Loucy (cell line): ENCODE measurements around the gene ANKDD1B.

Experiments used
- H2AFZ ChIP-seq: fragments of 200-600 bp; sonication (generic); 2 replicates; pipeline ENCODE4 v1.6.0; 2016; ENCODE audit warnings: antibody characterized with exemption, mild to moderate bottlenecking, low read length, moderate library complexity
- H3F3A ChIP-seq: fragments of 200-600 bp; 2 replicates; pipeline ENCODE4 v1.6.0; 2016; ENCODE audit warnings: antibody characterized with exemption, low read depth, mild to moderate bottlenecking
- H3K27me3 ChIP-seq: fragments of 200-600 bp; sonication (generic); 2 replicates; pipeline ENCODE4 v1.6.1; 2014; ENCODE audit warnings: low read length, mild to moderate bottlenecking; ENCODE audit not compliant: insufficient read depth, poor library complexity, severe bottlenecking
- H3K36me3 ChIP-seq: fragments of 200-600 bp; sonication (generic); 2 replicates; pipeline ENCODE4 v1.6.1; 2016; ENCODE audit warnings: low read length; ENCODE audit not compliant: insufficient read depth
- H3K4me1 ChIP-seq: fragments of 200-600 bp; sonication (generic); 2 replicates; pipeline ENCODE4 v1.5.1; 2014; ENCODE audit warnings: low read length, mild to moderate bottlenecking; ENCODE audit not compliant: insufficient read depth, poor library complexity, severe bottlenecking
- H3K4me2 ChIP-seq: fragments of 200-600 bp; sonication (generic); 2 replicates; pipeline ENCODE4 v1.6.0; 2014; ENCODE audit warnings: antibody characterized with exemption, low read length, low read depth, mild to moderate bottlenecking; ENCODE audit not compliant: poor library complexity, severe bottlenecking
- H3K4me3 ChIP-seq: fragments of 200-600 bp; sonication (generic); 2 replicates; pipeline ENCODE4 v1.5.1; 2014; ENCODE audit warnings: low read length, mild to moderate bottlenecking, mixed read lengths; ENCODE audit not compliant: poor library complexity, severe bottlenecking
- H3K79me2 ChIP-seq: fragments of 200-600 bp; sonication (generic); 2 replicates; pipeline ENCODE4 v1.6.1; 2014; ENCODE audit warnings: low read length; ENCODE audit not compliant: insufficient read depth
- H3K9ac ChIP-seq: fragments of 200-600 bp; sonication (generic); 2 replicates; pipeline ENCODE4 v1.6.0; 2014; ENCODE audit warnings: mild to moderate bottlenecking, low read depth, low read length, moderate library complexity; ENCODE audit not compliant: poor library complexity, severe bottlenecking
- H3K9me2 ChIP-seq: fragments of 200-600 bp; sonication (generic); replicated peaks from 2 replicates; pipeline ENCODE4 v1.6.1; 2016; ENCODE audit warnings: low read depth, low read length, mixed read lengths
- H3K9me3 ChIP-seq: fragments of 200-600 bp; sonication (generic); 2 replicates; pipeline ENCODE4 v1.6.1; 2014; ENCODE audit warnings: mild to moderate bottlenecking, antibody characterized with exemption, low read length, low read depth; ENCODE audit not compliant: insufficient read depth
- H4K20me1 ChIP-seq: fragments of 200-600 bp; sonication (generic); 2 replicates; pipeline ENCODE4 v1.6.0; 2014; ENCODE audit warnings: antibody characterized with exemption, low read length, mild to moderate bottlenecking; ENCODE audit not compliant: insufficient read depth, poor library complexity, severe bottlenecking
- CTCF ChIP-seq: fragments of 200-600 bp; sonication (generic); conservative IDR thresholded peaks from 2 replicates; pipeline ENCODE4 v1.5.1; 2014; ENCODE audit warnings: mild to moderate bottlenecking, antibody characterized with exemption, low read length
- EZH2phosphoT487 ChIP-seq: fragments of 200-600 bp; IDR thresholded peaks from 2 replicates; pipeline ENCODE4 v1.6.1; 2018; ENCODE audit warnings: antibody characterized with exemption, mild to moderate bottlenecking, moderate library complexity, borderline replicate concordance

ANKDD1B gene

DNA sequence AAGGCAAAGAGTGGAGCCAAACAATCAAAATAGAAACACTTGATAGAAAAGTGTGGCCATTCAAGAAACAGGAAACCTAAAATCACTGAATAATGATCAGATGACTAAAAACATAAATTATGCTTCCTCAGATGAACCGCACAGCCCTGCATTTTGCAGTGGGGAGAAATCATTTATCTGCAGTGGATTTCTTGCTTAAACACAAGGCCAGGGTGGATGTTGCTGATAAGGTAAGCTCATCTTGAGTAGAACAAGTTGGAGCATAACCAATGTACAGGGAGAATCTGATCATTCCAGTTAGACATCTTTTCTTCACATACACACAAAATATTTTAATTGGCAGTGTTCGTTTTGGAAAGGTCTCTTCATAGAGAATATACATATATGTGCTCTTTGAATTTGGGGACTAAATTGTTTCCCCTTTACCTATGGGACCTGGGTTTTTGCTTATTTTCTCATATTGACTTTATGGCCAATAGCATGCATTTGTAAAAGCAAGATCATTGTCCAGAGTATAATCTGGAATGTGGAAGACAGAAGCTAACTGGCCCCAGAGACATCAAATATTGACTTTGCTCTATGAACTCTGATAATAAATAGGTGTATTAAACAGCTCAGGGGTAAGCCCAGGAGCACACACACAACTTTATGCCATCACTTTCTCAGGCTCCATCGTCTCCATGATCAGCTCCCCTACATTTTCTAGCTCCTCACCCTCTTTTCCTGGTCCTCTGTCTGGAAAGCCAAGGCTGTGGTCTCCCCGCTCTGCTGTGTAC lies 9.1 kb downstream of the ANKDD1B start:
- Histone ChIP-seq H3K9me3 (no peaks in the 10 kb centered on the region), H3F3A (no peaks in the 10 kb centered on the region), H2AFZ (no peak overlapping the region), H4K20me1 (no peaks in the 10 kb centered on the region), H3K4me1 (peaks cover 5% of the 10 kb centered on the region), H3K79me2 (no peaks in the 10 kb centered on the region), H3K27me3 (no peaks in the 10 kb centered on the region), H3K4me3 (no peak overlapping the region), H3K4me2 (no peak overlapping the region), H3K9ac (no peak overlapping the region), H3K36me3 (no peaks in the 10 kb centered on the region), H3K9me2 (no peaks in the 10 kb centered on the region)
- TF ChIP-seq EZH2phosphoT487 (no peak), CTCF (no peak)

DNA sequence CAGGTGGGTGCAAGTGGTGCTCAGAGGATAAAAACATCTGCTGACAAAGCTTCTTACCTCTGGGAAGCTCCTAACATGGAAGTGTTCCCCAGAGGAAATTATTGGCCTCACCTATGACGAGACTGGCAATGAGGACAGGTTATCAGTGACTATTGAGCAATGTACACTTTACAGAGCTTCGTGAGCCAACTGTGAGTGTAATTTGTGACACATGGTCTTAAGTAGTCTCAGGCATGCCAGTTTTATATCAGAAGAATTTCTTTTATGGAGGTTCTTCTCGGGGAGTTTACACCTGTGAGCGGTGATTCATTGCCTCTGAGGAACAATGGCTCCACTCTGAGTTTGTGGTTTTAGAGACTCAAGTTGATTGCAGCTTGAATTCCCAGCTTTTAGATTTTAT lies 11.3 kb downstream of the ANKDD1B start:
- TF ChIP-seq CTCF: no peak
- no peak for TF ChIP-seq EZH2phosphoT487
- Histone ChIP-seq H3K9ac (no peak overlapping the region), H3K4me2 (no peak overlapping the region)

GRCh38 chr5:75623846-75624245 lies 12.6 kb downstream of the ANKDD1B start:
- Histone ChIP-seq H3K9me2 (no peaks in the 10 kb centered on the region), H4K20me1 (no peaks in the 10 kb centered on the region), H3K79me2 (no peaks in the 10 kb centered on the region), H3K36me3 (no peaks in the 10 kb centered on the region), H3K4me3 (no peak overlapping the region), H2AFZ (no peak overlapping the region), H3K4me2 (no peak overlapping the region), H3F3A (no peaks in the 10 kb centered on the region), H3K9me3 (no peaks in the 10 kb centered on the region), H3K4me1 (peaks cover 26% of the 10 kb centered on the region), H3K27me3 (no peaks in the 10 kb centered on the region), H3K9ac (no peak overlapping the region)
- TF ChIP-seq EZH2phosphoT487 (no peak), CTCF (no peak)

More for the DNA sequence above, 11.3 kb downstream of the ANKDD1B start:
- H2AFZ ChIP-seq: no peak overlapping the region
- no peaks in the 10 kb centered on the region for H3K36me3 ChIP-seq
- no peaks in the 10 kb centered on the region for H3K9me3 ChIP-seq
- no peaks in the 10 kb centered on the region for H4K20me1 ChIP-seq
- H3F3A ChIP-seq: no peaks in the 10 kb centered on the region
- H3K4me3 ChIP-seq: no peak overlapping the region
- no peaks in the 10 kb centered on the region for H3K79me2 ChIP-seq
- no peaks in the 10 kb centered on the region for H3K9me2 ChIP-seq
- H3K4me1 ChIP-seq: peaks cover 25% of the 10 kb centered on the region
- H3K27me3 ChIP-seq: no peaks in the 10 kb centered on the region
